Calu3 (cell line): ENCODE results near the gene SOCS6. TPM values are rescaled to one million over a fixed set of nuclear protein-coding genes. Genes with fewer than 3 reads are reported as not detected.
A peak's percentile ranks its signal among the peaks of the same experiment; 100 is the strongest.
"Not testable (repeated sequence)": the region's sequence is repeated elsewhere in the genome, so short reads cannot be mapped to it uniquely, and the experiment has no call there.

Experiments
- BruUV-seq: library from RNA; stranded (reverse); fragments of 400-500 nt; replicated peaks from 2 replicates; lab custom pipeline; 2021; lab: Mats Ljungman, UMichigan
- CTCF ChIA-PET: fragments of 300-600 bp; sonication (Branson Sonifier 250); formaldehyde crosslinking; loops from one replicate; lab custom pipeline; 2022; ENCODE audit warnings: antibody characterized with exemption; lab: Charles Lee
- DNase-seq: peaks from one replicate; pipeline ENCODE4 v3.0.0; 2022
- H3K27ac Mint-ChIP-seq: one replicate; pipeline ENCODE4 v1.8.0; 2022; ENCODE audit warnings: mixed read lengths; ENCODE audit not compliant: unreplicated experiment
- H3K27me3 Mint-ChIP-seq: one replicate; pipeline ENCODE4 v1.8.0; 2022; ENCODE audit warnings: mixed read lengths; ENCODE audit not compliant: unreplicated experiment
- H3K36me3 Mint-ChIP-seq: one replicate; pipeline ENCODE4 v1.8.0; 2022; ENCODE audit warnings: mild to moderate bottlenecking, moderate library complexity, mixed read lengths; ENCODE audit not compliant: insufficient read depth, unreplicated experiment
- H3K4me1 Mint-ChIP-seq: one replicate; pipeline ENCODE4 v1.8.0; 2022; ENCODE audit warnings: mild to moderate bottlenecking, low read depth, mixed read lengths; ENCODE audit not compliant: unreplicated experiment
- H3K4me3 Mint-ChIP-seq: one replicate; pipeline ENCODE4 v1.8.0; 2022; ENCODE audit warnings: mild to moderate bottlenecking, low read depth, moderate library complexity, mixed read lengths; ENCODE audit not compliant: unreplicated experiment
- H3K9me3 Mint-ChIP-seq: one replicate; pipeline ENCODE4 v1.8.0; 2022; ENCODE audit warnings: low read depth, mixed read lengths; ENCODE audit not compliant: unreplicated experiment
- intact Hi-C: fragments of 100-400 bp; cut with micrococcal nuclease; formaldehyde crosslinking; loops from one replicate; pipeline ENCODE4 v1.10.0; 2022; ENCODE audit not compliant: unreplicated experiment
- total RNA-seq: library from RNA; stranded (reverse); gene quantifications from 2 replicates; pipeline ENCODE4 v1.2.3, GENCODE V29; 2022
- TF ChIP-seq, protein P1 (sequence below): fragments of 200-600 bp; IDR thresholded peaks from one replicate; pipeline ENCODE4 v1.8.0; 2022; ENCODE audit warnings: antibody characterized with exemption; ENCODE audit not compliant: unreplicated experiment

SOCS6 gene
- total RNA-seq, 1 experiment from 2014 or later = 33.0 TPM

DNA sequence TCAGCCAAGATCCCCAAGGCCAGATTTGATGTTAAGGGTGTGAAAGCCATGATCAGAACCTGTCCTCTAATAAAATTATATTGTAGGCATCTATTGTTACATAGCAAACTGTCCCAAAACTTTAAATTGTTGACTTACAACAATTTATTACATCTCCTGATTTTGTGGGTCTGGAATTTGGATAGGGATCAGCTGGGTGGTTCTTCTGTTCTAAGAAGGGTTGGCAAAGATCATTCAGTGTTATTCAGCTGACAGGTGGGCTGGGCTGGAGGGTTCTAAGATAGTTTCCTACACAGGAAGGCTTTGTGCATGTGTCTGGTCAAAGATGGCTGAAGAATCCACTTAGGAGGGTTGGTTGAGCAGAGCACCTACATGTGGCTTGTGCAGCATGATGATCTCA lies 50.0 kb downstream of the SOCS6 start:
- no TSS peak for BruUV-seq
- peaks cover 25% of the 10 kb centered on the region for H3K4me1 Mint-ChIP-seq
- CTCF ChIA-PET = no interaction called here
- peak overlapping the region; percentile 27 for H3K27ac Mint-ChIP-seq
- no peaks in the 10 kb centered on the region for H3K9me3 Mint-ChIP-seq
- DNase-seq = no peak
- peaks cover 13% of the 10 kb centered on the region for H3K36me3 Mint-ChIP-seq
- no peak overlapping the region for H3K4me3 Mint-ChIP-seq
- TF ChIP-seq, protein P1, sequence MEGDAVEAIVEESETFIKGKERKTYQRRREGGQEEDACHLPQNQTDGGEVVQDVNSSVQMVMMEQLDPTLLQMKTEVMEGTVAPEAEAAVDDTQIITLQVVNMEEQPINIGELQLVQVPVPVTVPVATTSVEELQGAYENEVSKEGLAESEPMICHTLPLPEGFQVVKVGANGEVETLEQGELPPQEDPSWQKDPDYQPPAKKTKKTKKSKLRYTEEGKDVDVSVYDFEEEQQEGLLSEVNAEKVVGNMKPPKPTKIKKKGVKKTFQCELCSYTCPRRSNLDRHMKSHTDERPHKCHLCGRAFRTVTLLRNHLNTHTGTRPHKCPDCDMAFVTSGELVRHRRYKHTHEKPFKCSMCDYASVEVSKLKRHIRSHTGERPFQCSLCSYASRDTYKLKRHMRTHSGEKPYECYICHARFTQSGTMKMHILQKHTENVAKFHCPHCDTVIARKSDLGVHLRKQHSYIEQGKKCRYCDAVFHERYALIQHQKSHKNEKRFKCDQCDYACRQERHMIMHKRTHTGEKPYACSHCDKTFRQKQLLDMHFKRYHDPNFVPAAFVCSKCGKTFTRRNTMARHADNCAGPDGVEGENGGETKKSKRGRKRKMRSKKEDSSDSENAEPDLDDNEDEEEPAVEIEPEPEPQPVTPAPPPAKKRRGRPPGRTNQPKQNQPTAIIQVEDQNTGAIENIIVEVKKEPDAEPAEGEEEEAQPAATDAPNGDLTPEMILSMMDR = no peak
- intact Hi-C loops = loop anchor here (5.0 kb wide), 2 partner anchors 43 to 47 kb away; no protein-coding TSS in a partner anchor
- no peaks in the 10 kb centered on the region for H3K27me3 Mint-ChIP-seq

DNA sequence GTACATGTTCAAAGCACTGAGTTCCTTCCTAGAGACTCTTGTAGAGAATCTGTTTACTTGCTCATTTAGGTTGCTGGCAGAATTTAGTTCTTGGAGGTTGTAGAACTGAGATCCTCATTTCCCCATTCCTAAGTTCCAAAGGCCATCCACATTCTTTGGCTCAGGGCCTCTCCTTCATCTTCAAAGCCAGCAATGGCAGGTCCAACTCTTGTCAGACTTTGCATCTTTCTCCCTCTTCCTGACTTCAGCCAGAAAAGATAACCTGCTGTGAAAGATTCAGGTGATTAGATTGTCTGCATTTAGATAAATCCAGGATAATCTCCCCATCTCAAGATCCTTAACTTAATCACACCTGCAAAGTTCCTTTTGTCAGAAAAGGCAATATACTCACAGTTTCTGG lies 51.1 kb downstream of the SOCS6 start:
- H3K9me3 Mint-ChIP-seq = no peaks in the 10 kb centered on the region
- CTCF ChIA-PET = no interaction called here
- TF ChIP-seq, protein P1 = no peak
- DNase-seq = no peak
- no peak overlapping the region for H3K4me3 Mint-ChIP-seq
- BruUV-seq = no TSS peak
- no peaks in the 10 kb centered on the region for H3K27me3 Mint-ChIP-seq
- intact Hi-C loops = loop anchor here (5.0 kb wide), 2 partner anchors 42 to 48 kb away; no protein-coding TSS in a partner anchor
- no peak overlapping the region for H3K27ac Mint-ChIP-seq
- H3K36me3 Mint-ChIP-seq = peaks cover 12% of the 10 kb centered on the region
- H3K4me1 Mint-ChIP-seq = peaks cover 25% of the 10 kb centered on the region

- CTCF ChIA-PET, BruUV-seq: not testable (repeated sequence)
Observed at GRCh38 chr18:70348481-70348880, 59.6 kb downstream of the SOCS6 start.

DNA sequence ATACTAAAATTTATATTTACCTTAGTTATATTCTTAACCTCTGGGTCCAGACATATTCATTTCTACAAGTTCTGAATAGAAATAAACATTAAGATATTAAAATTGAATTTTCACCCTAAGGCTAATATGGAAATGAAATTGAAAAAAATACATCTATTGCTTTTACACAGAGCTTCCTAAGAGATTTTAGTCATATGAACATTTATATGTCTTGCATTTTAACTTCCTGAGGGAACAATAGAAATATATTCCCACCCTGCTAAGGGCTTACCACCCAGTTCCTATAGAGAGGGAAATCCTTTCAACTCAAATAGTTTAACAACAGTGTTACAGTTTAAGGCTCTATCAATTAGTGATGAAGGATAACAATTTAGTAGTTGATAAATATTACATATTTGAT lies 60.5 kb downstream of the SOCS6 start:
- TF ChIP-seq, protein P1 = no peak
- peaks cover 10% of the 10 kb centered on the region for H3K4me1 Mint-ChIP-seq
- no peak for DNase-seq
- peaks cover 10% of the 10 kb centered on the region for H3K9me3 Mint-ChIP-seq
- BruUV-seq = no TSS peak
- no peak overlapping the region for H3K27ac Mint-ChIP-seq
- CTCF ChIA-PET = no interaction called here
- H3K4me3 Mint-ChIP-seq = no peak overlapping the region
- H3K27me3 Mint-ChIP-seq = no peaks in the 10 kb centered on the region
- H3K36me3 Mint-ChIP-seq = peaks cover 35% of the 10 kb centered on the region
- intact Hi-C loops = no loop called here

More at GRCh38 chr18:70348481-70348880, 59.6 kb downstream of the SOCS6 start:
- H3K27me3 Mint-ChIP-seq, H3K9me3 Mint-ChIP-seq, H3K4me3 Mint-ChIP-seq, DNase-seq, H3K27ac Mint-ChIP-seq, intact Hi-C loops: not testable (repeated sequence)
- H3K4me1 Mint-ChIP-seq = peaks cover 10% of the 10 kb centered on the region
- H3K36me3 Mint-ChIP-seq = peaks cover 30% of the 10 kb centered on the region

GRCh38 chr18:70354080-70354479 lies 65.2 kb downstream of the SOCS6 start:
- CTCF ChIA-PET = no interaction called here
- BruUV-seq = no TSS peak

More at GRCh38 chr18:70354080-70354479, 65.2 kb downstream of the SOCS6 start:
- Mint-ChIP-seq H3K4me1 (peaks cover 30% of the 10 kb centered on the region), H3K27me3 (no peaks in the 10 kb centered on the region), H3K36me3 (peaks cover 29% of the 10 kb centered on the region), H3K9me3 (peaks cover 6% of the 10 kb centered on the region), H3K27ac (no peak overlapping the region), H3K4me3 (no peak overlapping the region)
- TF ChIP-seq, protein P1 = no peak
- no peak for DNase-seq
- intact Hi-C loops = no loop called here
